Astrocyte of the spinal cord (primary cell): ENCODE data around the gene CRTC3.
"Not testable (repeated sequence)": the region's sequence is repeated elsewhere in the genome, so short reads cannot be mapped to it uniquely, and the experiment has no call there.

Experiments
- DNase-seq: peaks from one replicate; pipeline ENCODE4 v3.0.0; 2011; ENCODE audit warnings: low read depth, low spot score
- H3K4me3 ChIP-seq: 2 replicates; pipeline ENCODE4 v1.5.1; 2011; ENCODE audit warnings: low read depth, mild to moderate bottlenecking, low read length, moderate library complexity
- CTCF ChIP-seq: IDR thresholded peaks from 2 replicates; pipeline ENCODE4 v1.5.1; 2012; ENCODE audit warnings: low read depth, mild to moderate bottlenecking, low read length, inconsistent platforms
- in situ Hi-C: cut with HindIII; loops from 2 replicates; pipeline ENCODE4 v1.10.0; 2017; ENCODE audit warnings: low sequenced_read_pairs

Gene CRTC3

GRCh38 chr15:90519688-90520087, 10.0 kb upstream of the CRTC3 start:
- in situ Hi-C loops = no loop called here
- DNase-seq = peak; percentile 61
- no peak overlapping the region for H3K4me3 ChIP-seq
- no peak for TF ChIP-seq CTCF

- no peak for DNase-seq
- TF ChIP-seq CTCF = no peak
- in situ Hi-C loops = no loop called here
- no peak overlapping the region for H3K4me3 ChIP-seq
Observed at GRCh38 chr15:90520365-90520764, 9.4 kb upstream of the CRTC3 start.

GRCh38 chr15:90523373-90523772, 6.3 kb upstream of the CRTC3 start:
- TF ChIP-seq CTCF = no peak
- in situ Hi-C loops = no loop called here

GRCh38 chr15:90524018-90524803, 5.5 kb upstream of the CRTC3 start:
- in situ Hi-C loops, DNase-seq, H3K4me3 ChIP-seq: not testable (repeated sequence)

More at GRCh38 chr15:90523373-90523772, 6.3 kb upstream of the CRTC3 start:
- no peak for DNase-seq
- no peak overlapping the region for H3K4me3 ChIP-seq

GRCh38 chr15:90529011-90529370, 732 bp upstream of the CRTC3 start:
- in situ Hi-C loops = no loop called here
- TF ChIP-seq CTCF = no peak
- peak overlapping the region; percentile 39 for H3K4me3 ChIP-seq

GRCh38 chr15:90530250-90531051, 728 bp downstream of the CRTC3 start:
- TF ChIP-seq CTCF = no peak
- DNase-seq = peak; percentile 37
- H3K4me3 ChIP-seq = peak overlapping the region; percentile 78
- in situ Hi-C loops = no loop called here

More at GRCh38 chr15:90529011-90529370, 732 bp upstream of the CRTC3 start:
- no peak for DNase-seq

- peak overlapping the region; percentile 78 for H3K4me3 ChIP-seq
- in situ Hi-C loops = no loop called here
- DNase-seq = no peak
- TF ChIP-seq CTCF = no peak
Observed at GRCh38 chr15:90531147-90531546, 1.4 kb downstream of the CRTC3 start.
